COLO668 (cell line): ENCODE results near the gene PCP4.

Experiments
- DNase-seq: peaks from one replicate; lab custom pipeline; 2025; ENCODE audit not compliant: unreplicated experiment; lab: John Stamatoyannopoulos, UW

The PCP4 gene

DNA sequence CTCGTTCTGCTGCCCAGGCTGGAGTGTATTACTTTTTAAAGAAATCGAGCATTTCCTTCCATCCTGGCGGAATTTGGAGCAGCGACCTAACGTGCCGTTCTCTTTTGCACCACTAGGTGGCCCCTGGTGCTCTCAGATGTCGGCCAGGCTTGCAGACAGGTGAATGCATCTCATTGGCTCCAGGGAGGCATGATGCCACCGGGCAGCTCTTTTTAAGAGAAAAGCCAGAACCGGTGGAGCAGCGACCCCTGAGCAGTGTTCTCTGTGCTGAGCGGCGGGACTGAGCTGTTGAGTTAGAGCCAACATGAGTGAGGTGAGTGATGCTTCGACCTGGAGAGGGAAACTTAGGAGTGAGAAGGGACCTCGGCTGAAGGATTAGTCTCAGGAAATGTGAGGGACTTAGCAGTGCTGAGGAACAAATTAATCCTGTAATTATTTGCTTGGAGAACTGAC lies at the start of gene PCP4:
Gene PCP4, plus strand, starts transcription at position 241 of the 453 bp plus-strand sequence. Its CDS starts 64 bp downstream, at position 305.
- DNase-seq: peak; percentile 75

DNA sequence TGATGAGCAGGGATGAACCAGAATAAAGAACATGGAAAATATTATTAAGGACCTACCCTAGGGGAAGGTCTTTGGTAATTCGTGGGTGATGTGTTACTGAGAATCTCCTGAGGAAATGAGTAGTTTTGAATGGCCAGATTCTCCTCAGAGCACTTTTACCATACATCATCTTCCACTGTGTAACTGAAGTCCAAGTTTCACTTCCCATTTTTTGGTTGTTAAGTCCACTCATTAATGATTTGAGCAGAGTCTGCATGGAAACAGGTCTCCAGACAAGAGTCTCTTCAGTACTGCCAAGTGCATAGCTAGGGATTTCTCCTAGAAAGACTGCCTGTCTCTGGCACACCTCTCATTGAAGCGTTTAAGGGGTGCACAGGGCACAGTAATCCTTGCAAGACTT lies 48.7 kb upstream of the PCP4 start:
- DNase-seq: no peak

DNA sequence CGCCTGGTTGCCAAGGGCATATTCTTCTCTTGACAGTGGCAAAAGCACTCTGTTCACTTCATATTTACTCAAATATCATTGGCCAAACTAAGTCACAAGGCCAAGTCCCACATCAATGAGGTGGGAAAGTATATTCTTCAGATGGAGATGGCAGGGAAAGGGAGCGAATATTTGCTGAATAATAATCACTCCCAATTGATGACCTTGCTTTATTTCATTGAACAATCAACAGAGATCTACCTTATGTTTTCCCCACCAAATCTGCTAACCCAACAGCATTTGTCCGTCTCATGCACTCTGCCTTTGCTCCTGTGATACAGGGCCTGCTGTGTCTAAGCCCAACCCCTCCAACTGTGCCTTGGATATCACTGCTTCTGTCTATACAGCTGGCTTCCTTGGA lies 45.2 kb upstream of the PCP4 start:
- DNase-seq: no peak

DNA sequence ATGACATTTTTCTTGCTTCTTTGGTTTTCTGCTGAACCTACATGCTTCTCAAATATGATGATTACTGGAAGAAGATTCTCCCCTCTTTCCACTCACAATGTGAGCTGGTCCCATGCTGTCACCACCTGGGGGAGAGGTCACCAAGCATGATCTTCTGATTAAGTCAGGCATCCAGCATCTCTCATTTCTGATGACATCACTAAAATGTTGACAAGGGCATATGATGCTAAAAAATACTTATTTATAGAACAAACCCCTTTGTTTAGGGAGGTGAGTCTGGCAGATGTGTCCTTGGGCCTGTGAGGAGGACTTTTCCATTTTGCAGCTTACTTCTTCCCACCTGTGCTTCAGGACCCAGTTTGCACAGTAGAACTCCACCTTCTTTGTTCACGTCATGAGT lies 42.0 kb upstream of the PCP4 start:
- no peak for DNase-seq

DNA sequence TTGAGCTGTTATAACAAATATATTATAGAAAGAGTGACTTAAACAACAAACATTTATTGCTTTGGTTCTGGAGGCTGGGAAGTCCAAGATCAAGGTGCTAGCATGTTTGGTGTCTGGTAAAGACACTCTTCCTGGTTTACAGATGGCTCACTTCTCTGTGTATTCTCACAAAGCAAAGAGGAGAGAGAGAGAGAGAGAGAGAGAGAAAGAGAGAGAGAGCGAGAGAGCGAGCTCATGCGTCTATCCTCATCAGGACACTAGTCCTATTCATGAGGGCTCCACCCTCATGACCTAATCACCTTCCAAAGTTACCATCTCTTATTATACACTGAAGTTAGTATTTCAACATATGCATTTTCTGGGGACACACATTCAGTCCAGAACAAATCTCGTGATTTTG lies 32.7 kb upstream of the PCP4 start:
- no peak for DNase-seq

DNA sequence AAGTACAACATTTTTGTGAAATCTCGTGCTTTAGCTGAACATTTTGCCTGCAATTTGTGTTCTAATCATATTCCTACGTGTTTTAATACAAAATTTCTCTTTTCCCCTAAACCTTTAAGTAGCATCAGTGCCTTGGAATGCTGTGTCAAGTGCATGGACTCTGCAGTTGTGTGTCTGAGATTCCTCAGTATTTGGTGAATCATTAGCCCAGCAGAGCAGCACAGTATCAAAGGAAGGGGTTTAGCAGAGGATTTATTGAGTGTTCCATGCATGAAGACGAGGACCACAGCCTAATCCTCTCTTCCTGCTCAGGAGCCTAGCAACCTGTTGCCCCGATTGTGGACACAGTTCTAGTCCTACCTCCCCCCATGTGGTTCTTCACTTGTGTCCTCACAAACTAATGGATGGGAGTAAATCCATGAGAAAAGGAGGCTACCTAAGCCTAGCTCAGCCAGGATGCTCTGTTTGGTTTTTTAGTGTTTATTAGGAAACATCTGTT lies 29.3 kb upstream of the PCP4 start:
- DNase-seq: no peak

DNA sequence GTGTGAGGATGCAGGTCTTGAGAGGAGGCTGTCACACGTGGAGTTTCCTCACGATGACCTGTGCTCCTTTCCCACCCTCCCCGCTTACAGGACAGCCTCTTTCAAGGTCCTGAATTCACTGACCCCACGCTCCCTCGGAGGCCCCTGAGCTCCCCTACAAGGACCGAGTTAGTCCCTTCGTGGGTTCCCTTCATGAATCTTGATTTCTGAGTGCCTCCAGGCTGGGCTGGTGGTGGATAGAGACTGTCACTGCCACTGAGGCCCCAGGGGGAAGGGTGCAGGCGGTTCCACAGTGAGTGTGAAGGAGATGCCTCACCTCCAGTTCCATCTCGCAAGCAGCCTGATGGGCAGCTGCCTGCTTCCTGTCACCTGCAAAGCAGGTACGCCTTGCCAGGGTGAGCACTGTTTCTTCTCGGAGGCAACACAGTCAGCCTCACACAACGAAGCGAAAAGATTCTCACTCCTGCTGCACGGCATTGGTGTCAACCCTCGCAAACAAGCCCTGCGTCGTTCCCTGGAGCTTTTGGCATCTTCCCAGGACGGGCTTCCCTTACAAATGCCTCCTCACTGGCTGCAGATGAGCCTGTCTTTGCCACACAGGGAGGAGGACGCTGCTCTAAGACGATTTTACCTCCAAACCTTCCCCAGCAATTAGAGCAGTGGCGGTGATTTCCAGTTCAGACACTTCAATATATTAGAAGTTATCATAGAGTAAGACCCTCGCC lies 26.7 kb upstream of the PCP4 start:
- DNase-seq: no peak

DNA sequence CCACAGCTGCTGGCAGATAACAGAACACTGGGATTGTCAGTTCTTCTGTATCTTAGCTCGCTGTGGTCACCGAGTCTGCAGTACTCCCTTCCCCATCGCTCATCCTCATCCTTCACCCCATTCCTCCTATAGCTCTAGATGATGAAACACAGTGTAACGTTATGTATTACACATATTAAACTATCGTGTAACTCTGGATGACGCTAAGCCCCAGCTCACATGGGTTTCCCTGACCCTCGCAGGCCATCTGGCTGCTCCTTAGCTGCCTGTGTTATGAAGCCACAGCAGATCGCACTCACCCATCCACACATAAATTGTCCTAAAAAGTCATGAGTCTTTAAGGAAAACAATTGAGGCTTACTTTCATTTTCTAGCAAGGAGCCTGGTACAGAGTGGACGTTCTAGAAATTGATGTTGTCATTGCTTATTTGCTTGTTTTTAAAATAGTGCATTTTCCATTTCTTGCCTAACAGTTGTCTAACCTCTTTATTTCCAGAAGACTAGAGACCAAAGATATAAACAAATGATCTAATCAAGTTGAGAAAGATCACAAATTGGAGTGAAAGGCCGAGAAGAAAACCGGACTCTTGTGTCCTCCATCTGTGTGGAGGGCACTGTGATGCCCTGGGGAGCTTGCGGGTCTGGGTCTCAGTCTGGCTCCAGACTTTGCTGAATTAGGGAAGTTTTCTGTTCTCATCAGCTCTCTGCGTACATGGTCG lies 24.3 kb upstream of the PCP4 start:
- DNase-seq: no peak

DNA sequence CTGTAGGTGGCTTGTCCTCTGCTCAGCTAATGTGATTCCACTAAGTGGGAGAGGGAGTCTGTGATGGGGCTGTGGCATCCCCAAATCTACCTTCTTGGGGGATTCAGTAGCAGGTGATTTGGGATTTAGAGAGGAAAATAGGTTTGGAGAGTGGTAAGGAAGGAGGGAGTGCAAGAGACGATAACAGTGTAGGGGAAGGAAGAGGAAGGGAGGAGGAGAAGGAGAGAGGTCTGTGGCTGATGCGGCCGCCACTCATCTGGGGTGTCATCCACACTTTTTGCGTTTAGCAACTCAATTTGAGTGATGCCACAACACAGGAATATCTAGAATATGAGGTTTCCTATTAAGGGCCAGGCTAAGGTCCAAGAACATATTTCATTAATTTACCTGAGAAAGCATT lies 23.8 kb upstream of the PCP4 start:
- DNase-seq: no peak

DNA sequence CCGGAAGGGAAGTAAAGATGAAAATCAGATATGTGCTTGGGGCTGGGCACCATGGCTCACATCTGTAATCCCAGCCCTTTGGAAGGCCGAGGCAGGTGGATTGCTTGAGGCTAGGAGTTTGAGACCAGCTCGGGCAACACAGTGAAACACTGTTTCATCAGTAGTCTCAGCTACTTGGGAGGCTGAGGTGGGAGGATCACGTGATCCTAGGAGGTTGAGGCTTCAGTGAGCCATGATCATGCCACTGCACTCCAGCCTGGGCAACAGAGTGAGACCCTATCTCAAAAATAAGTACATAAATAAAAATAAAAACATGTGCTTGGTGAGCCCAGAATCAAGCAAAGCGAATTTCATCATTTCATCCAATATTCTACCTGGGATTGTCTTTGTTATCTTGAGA lies 23.3 kb upstream of the PCP4 start:
- no peak for DNase-seq

DNA sequence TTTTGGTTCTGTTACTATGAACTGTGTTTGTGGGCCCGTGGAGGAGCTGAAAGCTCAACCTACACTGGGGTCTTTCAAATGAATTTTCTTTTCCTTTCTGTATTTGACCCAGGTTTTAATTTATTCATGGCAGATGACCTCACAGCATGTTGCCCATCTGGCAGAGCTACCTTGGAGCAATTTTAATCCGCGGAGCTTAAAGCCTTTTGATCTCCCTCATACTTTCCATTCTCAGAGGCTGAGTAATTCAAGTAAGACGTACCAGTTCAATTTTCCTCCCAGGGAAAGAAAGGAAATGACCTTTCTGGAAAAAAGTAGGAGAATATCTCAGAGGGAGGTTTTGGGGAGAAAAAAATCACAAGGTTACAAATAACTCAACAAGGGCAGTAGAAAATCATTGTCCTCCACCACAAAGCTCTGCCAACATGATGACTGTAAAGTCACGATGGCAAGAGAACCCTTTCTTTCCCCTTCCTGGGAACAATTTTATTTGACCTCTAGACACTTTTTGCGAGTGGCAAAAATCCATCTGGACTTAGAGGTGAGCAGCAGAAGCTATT lies 21.6 kb upstream of the PCP4 start:
- no peak for DNase-seq

DNA sequence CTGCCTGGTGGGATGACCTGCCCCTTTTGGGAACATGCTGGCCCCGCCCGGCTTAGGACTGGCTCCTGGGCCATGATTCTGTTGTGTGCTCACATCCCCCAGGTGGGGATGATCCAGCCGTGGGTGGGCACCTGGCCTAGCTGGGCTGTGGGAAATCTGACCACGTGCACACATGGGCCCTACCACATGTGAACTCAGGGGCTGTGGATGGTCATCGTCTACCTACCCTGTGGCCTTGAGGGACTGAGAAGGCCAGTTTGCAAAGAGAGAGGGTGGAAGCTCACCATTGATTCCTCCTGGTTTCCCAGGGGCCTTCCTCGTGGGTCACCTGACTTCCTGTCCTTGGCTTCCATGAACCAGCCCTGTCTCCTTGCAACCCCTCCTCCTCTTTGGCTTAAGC lies 19.4 kb upstream of the PCP4 start:
- no peak for DNase-seq

DNA sequence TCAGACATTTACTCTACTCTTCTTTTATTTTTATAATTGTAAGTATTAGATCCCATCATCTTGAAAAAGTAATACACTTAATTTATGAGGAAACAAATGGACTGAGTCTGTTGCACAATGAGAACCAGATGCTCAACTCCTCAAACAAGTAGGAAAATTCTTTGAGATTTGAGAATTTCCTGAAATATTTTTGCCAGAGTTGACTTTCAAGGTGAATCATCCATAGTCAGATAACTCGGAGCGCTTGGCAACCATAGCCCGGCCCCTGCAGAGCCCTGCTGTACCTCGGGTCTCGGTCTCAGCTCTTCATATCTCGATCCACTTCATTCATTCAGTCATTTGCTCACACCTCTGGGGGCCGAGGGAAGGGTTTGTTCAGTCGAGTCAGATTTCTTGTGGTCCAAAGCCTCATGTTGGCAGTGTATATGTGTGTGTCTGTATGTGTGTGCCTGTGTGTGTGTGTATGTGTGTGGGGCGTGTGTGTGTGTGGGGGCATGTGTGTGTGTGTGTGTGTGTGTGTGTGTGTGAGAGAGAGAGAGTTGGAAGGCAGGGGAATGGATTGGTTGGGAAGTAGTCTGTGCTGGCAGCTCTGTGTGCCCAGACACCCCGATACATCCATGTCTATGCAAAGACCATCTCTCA lies 18.1 kb upstream of the PCP4 start:
- no peak for DNase-seq

DNA sequence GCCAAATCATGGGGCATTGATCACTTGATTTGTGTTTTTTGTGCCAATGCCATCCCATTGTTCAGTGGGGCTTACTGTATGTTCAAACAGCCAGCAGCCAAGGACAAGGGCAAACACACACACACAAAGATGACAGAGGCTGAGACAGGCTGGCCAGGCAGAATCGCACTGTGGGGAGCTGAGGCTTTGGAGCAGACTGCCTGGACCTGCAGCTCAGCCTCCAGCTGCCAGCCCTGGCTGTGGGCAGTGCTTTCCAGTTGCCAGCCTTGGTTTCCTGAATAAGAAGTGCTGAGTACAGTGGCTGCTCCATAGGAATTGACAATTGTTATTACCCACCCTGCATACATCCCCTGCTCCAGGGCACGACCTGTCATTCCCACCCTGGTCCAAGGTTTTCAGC lies 16.9 kb upstream of the PCP4 start:
- DNase-seq: peak; percentile 51

DNA sequence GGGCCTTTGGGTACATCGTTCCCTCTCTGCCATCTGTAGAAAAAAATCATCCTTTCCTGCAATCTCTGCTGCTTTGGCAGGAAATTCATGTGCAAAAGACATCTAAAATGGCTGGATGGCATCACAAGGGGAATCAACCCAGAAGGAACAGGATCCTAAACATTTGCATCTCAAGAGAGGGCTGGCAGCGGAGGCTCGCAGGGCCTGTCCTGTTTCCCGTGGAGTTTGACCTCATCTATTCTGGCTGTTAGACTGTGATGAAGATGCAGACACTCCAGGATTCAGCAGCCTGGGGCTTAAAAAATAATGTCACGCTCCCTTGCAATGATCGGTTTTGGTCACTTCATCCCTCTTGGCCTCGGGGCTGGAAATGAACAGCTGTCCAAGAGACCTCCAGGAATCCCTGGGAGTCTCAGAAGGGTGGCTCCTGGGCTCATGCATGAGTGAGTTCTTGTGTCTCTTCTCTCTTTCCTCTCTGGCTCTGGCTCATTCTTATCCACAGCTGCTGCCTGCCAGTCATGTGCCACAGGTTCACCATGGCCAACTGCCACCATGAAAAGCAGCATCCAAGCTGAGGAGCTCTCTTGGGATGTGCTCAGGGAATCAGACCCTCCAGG lies 16.1 kb upstream of the PCP4 start:
- no peak for DNase-seq

DNA sequence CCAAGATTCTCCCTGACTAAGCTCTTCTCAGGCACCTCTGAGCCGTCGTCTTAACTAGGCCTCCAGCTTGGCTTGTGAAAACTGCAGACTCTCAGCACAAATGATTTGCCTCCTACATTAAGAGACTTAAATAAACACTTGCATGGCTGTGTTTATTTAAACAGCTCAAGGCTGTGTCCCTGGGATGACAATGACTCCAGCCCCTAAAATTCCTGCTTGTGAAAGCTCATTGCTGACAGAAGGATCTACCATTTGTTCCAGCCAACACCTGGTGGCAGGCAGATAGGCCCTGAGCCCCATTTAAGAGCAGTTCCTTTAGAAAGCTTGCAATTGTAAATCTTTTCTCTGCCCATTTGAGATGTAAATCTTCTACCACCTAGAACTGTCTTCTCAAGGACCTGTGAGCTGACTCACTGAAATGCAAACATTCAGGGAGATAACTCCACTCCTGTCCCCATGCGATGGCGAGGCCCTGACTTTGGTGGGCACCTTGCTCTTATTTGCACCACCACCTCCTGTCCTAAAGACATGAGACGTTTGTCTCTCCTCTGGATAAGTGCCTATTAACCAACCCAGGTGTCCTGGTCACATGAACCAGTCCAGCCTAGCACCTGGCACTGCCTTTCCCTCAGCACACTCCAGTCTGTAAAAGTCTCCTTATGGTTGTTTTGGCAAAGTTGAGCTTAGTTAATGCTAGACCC lies 15.1 kb upstream of the PCP4 start:
- DNase-seq: peak; percentile 73

DNA sequence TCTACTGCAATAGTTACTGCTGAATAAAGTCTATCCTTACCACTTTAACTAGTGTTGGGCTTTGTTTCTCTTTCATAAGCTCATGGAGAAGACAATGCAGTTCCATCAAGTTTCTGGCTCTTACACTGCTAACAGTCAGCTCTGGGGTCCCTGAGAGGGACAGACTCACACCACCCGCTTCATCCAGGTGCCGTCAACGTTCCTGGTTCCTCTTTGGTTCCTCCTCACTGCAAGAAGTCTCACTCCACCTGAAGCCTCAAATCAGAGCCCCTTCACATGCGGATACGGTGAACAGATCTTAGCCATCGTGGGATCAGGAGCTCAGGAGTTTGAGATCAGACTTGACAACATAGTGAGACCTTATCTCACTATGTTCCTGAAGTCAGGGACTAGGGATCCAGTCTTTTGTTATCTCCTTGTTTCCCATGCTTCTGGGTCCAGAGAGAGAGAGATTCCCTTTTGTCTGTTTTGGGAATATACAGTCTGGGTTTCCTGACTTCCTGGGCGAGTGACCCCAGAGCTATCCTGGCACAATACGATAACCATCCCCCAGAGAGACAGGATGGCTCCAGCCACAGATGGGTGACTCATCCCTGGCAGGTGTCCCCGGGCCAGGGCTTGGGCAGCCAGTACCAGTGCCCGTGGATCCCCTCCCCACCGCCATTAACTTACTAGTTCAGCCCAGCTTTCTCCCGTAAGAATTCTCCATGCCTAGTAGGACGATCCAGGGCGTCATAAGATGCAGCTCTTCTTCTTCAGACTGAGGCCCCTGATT lies 14.3 kb upstream of the PCP4 start:
- DNase-seq: peak; percentile 83

DNA sequence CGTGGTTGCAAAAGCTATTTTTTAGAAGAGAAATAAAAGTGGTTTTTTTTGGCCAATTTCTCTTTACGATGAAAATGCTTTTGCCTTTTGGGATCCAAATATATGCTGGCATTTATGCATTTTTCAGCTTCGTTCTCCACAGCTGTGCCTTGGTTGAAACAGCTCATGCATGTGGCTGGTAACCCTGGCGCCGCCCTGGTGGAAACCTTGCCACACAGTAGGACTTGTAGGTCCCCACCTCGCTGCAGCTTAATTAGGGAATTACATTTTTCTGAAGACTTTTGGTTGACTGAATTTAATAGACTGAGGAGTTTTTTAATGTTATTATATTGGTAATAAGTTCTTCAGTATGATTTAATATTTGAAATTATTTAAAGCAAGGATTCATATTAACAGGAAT lies 12.7 kb upstream of the PCP4 start:
- DNase-seq: no peak

DNA sequence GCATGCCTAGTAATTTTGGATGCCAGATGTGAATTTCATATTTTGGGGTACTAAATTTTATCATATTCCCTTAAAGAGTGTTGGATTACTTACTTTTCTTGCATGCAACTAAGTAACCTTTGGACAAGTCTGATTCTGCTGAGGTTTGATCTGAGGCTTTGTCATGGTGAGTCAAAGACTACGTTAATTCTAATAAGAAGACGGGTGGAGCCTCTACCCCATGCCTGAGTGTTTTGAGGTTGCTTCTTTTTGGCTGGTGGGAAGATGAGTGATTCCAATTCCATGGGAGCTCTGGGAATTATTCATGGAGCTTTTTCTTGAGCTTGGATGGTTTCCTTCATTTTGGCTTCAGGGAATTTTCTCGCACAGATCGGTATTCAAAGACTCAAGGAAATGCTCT lies 11.6 kb upstream of the PCP4 start:
- DNase-seq: no peak

DNA sequence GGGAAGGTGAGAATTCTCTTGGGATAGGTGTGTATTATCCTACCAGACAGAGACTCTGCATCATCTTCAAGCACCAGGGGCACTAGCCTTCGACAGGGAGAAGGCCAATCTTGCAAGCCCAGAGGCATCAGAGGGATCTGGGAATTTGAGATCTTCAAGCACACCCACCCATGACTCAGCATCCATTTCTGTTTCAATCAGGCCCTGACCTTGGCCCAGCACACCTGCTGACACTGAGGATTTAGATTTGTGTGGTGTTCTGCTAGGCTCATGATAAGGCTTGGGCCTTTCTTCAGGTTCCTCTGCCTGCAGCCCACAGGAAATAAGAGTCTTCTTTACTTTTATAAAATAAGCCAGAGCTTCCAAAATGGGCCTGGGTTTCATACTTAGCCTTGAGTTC lies 6.6 kb upstream of the PCP4 start:
- no peak for DNase-seq
